Stimulated activated naive CD8-positive, alpha-beta T cell treated with anti-CD3 and anti-CD28 coated beads, Interleukin-15, Interleukin-2, amounts not matched to agents 100 U/mL and 50 U/mL, for 24 hours (primary cell): ENCODE measurements around the gene ZBTB47.

Source experiments
- ATAC-seq: fragments of 150-1000 bp; cut with Tn5 transposase; one replicate; pipeline ENCODE4 v1.10.0; 2021
- DNase-seq: peaks from one replicate; pipeline ENCODE4 v3.0.0; 2021

The ZBTB47 gene

DNA sequence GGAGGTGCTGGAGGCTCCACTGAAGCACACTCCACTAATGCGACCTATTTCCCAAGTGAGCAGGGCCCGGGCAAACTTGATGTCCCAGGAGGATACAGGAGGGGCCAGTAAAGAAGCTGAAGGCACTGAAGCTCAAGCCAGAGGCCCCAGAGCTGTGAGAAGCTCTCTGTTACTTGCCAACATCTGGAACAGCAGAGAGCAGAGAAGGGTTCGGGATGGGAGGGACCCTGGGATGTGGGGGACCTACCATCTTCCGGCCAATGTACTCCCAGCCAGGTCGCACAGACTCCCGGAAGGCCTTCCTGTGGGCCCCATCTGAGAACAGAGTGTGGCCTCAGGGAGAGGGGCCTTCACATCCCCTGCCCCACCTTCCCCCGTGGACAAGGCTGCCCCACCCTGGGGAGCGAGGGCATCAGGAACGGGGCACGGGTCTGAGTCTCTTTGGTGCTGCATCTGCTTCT lies 46.0 kb downstream of the ZBTB47 start:
- DNase-seq (no peak), ATAC-seq (no peak)

DNA sequence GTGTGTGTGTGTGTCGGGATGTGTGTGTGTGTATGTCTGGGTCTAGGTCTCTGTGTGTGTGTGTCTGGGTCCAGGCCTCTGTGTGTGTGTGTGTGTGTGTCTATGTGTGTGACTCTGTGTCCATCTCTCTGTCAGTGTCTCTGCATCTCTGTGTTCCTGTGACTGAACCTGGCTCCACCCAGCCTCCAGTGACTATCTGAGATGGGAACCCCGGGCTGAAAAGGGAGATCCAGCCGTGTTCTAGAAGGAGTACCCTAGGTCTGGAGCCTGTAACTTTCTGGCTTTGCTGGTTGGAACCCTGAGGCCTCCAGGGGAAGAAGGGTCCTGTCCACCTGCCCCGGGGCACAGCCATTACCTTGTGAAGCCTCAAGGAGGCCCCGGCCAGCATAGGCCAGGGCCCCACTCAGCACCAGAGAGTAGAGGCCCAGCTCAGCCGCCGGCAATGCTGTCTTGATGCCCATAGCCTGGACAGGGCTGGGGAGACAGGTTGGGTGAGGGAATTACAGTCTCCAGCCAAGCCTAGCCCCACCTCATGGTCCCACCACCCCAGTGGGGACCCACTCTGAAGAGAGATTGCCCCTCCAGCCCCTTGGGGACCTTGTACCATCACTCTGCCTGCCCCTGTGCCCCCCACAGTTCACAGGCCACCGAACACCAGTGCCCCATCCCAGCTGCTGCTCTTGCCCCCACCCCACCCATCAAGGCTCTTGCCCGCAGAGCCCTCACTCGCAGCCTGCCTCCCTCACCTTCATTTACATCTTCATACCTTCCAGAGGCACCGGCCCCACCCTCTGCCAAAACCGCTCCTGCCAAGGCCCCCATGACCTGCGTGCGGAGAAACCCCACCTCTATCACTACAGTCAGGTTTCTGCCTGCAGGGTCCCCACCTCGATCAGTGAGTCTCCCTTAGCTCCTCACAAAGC lies 47.1 kb downstream of the ZBTB47 start:
- no peak for ATAC-seq
- no peak for DNase-seq

DNA sequence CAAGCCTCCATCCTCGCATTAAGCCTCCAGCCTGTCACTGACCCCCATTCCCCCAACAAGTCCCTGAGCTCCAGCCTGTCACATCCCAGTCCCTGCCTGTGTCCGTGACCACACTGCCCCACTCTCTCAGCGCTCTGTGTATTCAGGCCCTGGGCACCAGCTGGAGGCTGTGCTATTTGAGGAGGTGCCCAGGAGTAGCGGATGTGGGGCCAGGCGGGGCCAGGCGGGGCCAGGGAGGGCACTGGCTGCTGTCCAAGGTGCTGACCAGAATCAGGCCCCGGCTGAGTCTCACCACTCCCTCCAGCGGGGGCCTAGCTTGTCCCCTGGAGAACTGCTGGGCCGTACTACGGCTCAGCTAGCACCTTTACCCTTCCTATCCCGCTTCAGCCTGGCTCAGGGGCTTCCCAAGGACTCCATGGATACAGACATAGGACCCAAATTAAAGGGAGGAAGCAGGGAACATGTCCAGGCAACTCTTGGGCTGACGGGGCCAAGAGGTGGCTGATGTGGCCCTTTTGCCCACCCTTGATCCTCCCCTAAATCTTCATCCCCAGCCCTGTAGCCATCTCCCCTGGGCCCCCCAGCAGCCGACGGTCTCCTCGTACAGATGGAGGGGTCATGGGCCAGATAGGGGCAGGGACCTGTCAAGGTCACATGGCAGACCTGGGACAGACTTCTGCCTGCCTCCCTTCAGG lies 48.0 kb downstream of the ZBTB47 start:
- ATAC-seq: peak; percentile 67
- DNase-seq: peak; percentile 73

DNA sequence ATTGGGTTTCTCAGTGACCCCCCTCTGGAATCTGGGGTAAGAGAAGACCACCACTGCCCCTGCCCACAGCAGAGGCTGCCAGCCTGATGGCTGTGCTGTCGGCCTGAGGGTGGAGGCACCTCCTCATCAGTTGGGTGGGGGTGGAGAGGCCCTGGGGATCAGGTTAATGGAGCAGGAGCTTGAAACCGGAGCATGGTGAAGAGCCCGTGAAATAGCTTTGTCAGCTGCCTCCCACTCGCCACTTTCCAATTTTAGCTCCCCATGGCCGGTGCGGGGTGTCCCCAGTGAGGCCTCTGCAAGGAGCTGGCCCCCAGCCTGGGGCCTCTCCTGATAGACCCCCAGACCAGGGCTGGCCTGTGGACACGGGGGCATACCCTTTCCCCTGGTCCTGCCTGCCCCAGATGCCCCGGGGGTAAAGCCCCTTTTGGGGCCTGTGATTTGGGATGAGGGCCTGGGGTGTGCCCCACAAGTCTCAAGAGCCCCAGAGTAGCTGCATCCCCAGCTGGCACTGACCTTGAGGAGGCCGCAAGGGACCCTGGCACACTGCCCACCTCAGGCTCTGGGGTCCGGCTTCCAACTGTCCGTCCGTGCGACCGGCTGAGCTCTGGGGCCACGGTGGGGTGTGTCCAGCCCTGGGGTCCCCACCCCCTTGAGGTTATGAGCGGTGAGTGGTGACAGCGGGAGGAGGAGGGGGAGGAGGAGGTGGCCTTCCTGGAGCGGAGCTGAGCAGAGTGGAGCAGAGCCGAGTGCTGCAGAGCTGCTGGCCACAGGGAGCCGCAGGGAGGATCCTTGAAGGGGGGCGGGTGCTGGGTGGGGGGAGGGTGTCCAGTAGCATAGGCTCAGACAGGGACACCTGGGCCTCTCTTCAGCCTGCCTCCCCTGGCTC lies 48.8 kb downstream of the ZBTB47 start, which contains the start of gene HHATL:
HHATL (minus strand) TSS at position 733 of the 886 bp plus-strand sequence. CDS start 1,972 bp downstream, outside the sequence.
- ATAC-seq (no peak), DNase-seq (no peak)

DNA sequence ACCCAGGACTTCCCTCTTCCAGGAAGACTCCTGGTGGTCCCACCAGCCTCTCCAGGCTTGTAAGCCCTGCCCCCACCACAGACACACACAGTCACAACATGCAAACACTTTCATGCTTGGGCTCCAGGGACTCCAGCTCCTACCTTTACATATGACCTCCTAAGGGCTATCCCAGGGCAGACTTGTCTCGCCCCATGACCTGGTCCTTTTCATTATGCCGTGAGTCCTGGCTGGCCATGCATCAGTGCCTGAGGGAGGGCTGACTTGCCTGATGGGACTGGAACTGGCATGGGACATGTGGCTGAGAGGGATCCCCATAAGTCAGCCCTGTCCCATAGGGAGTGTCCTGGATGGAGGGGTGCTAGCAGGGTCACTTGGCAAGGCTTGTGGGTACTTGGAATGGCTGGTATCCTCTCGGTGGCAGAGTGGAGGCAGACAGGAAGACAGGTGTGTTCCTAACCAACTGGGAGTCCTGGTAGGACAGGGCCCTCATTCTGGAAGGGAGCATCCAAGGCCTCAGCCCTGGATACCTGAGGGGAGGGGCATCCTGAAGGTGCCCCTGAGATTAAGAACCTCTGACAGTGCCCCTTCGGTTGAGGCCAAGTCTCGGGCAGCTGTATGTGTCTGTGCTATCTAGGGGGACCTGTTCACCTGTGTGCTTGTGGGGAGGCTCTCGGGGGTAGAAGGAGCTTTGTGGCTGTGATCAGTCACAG lies 49.6 kb downstream of the ZBTB47 start:
- DNase-seq (no peak), ATAC-seq (no peak)

DNA sequence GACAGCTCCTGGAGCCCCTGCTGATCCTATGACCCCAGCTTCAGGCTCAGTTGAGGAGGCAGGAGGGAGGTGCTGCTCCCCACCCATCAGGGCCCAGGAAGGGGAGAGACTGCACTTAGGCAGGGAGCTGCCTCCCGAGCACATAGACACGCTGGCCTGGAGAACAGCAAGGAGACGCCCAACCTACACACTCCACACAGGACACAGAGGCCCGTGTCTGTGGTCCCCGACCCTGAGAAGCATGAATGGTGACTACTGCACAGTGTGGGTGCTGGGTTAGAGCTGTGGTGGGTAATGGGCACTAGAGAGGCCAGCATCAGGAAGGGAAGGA lies 50.2 kb downstream of the ZBTB47 start:
- no peak for DNase-seq
- ATAC-seq: no peak

DNA sequence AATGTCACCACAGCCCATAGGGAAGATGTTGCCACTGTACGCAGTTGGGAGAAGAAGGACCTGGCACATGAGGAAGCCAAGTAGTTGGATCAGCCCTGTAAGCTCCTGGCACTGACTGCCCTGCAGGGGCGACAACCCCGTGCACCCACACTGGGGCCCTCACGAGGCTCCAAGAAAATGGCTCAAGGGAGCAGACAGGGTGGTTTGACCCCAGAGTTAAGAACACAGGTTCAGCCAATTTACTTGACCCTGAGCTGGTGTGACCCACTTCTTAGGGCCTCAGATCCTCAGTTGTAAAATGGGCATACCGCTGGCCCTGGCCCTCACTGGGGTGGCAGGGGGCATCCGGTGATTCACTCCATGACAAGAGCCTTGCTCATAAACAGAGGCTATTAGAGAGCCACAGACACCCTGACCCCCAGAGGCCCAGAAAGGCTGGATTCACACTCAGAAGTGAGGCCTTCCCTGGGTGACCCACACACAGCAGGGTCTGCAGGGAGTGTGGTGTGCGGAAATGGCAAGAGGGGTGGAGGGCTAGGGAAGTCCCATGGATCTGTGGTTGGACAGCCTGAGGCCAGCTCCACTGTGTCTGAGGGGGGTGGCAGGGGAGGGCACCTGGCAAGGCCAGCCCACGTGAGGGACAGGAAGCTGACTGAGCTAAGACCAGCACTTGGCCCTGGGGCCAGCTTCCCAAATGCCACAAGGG lies 50.8 kb downstream of the ZBTB47 start:
- no peak for ATAC-seq
- DNase-seq: no peak

DNA sequence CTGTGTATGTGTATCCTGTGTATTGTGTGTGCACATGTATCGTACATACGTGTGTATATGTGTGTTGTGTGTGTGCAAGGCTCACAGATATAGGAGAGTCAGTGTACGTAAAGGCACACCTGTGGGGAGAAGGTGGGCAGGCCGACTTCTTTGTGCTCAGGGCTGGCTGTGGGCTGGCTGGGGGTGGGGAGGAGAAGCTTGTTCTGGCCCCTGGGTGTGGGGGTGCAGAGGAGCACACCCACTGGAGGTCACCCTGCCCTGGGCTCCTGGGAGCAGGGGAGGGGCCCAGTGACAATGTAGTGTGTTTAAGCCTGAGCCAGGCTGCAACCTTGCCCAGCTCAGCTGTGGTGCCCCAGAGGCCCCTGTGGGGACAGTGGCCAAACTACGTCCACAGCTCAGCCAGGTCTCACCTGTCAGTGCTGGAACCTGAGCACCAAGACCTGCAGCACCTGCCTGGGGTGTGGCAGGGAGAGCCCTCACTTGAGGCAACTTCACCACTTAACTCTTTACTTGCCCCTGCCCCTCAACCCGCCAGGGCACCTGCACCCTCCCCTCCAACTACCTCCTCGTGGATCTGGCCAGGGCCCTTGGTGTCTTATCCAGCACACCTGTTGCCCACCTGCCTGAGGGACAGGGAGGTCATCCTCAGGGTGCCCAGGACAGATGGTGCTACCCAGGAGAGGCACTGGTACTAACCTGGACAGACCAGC lies 51.7 kb downstream of the ZBTB47 start:
- DNase-seq (no peak), ATAC-seq (no peak)

DNA sequence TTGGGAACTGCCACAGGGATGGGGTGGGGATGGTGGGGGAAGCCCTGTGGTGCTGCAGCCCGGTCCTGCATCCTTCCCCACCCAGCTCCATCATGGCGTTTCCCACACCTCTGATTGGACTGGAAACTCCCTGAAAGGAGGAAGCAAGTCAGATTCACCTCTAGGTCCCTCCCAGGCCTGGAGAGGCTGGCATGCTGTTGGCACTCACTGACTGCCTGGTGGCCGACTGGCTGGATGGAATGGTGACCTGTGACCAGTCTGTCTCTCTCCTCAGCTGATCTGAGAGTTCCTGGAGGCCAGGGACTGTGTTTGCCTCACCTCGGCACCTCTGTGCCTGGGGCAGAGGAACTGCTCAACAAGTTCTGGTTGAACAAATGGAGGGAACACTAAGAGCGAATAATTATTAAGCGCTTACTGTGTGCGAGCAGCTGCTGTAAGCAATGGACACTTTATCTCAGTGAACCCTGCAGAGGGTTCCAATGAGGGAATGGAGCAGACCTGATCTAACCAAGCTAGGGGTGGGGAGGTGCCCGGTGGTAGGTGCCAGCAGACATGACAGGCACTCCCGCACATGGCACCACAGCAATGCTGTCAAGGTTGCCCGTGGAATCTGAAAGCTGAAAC lies 52.6 kb downstream of the ZBTB47 start:
- DNase-seq (no peak), ATAC-seq (no peak)

DNA sequence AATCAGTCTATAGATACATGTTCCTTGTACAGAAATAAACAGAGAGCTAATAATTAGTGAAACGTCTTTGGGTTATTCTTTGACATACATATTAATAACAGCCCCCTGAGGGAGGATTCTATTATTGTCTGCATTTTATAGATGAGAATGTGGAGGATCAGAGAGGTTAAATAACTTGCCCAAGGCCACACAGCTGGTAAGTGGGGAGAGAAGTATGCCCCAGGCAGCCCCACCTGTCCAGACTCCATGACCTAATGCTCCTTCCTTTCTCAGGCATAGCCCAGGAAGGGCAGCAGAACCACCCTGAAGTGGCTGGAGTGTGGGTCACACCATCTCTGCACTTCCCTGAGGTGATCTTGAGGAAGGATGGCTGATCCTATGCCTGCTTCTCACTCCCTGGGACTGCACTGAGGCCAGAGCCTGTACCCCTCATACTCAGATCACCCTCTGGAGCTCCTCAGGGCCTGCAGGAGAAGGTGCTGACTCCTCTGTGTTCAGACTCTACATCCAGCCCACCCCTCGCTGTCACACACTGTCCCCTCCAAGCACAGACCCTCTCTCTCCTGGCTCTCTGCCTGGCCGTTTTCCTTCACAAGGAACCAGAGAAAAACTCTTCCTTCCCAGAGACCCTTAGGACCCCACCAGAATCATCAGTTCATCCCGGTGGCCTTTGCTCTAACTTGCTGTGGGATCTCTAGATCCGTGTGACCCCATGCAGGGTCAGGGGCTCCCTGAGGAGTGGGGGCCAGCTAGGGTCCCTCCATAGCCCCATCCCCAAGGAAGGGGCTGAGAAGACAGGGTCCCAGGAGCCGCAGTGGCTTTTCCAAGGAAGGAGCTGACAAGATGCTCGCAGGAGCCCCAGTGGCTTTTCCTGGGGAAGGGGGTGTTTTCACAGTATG lies 53.5 kb downstream of the ZBTB47 start:
- no peak for DNase-seq

DNA sequence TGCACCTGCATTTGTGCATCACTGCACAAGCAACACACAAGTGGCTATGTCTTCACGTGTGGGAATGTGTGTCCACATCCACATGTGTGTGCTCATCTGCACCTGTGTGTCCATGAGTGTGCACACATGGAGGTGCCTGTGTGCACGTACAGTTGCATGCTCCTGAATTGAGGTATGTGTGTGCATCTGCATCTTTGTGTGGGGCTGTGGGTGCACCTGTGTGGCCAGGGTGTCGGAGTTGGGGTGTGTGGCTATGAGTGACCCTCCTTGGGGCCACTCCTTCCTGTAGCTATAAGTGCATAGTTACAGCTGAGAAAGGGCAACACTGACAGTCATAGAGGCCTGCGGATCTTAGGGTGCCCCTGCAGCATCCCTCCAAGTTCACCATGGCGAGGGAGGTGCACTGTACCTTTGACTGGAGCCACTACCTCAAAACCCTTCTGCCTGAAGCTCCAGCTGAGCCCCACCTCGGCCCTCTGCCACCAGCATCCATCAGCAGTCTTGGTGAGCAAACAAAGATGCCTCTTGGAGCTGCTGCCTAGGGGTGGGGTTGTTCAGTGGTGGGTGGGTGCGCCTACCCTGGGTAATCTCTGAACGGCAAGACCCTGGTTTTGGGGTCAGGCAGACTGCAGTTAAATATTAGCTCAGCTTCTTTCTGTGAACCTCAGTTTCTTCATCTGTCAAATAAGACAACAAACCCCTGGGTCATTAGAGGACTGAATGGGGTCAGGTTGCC lies 54.3 kb downstream of the ZBTB47 start:
- no peak for DNase-seq
- no peak for ATAC-seq

More for the DNA sequence above, 53.5 kb downstream of the ZBTB47 start:
- ATAC-seq: no peak

DNA sequence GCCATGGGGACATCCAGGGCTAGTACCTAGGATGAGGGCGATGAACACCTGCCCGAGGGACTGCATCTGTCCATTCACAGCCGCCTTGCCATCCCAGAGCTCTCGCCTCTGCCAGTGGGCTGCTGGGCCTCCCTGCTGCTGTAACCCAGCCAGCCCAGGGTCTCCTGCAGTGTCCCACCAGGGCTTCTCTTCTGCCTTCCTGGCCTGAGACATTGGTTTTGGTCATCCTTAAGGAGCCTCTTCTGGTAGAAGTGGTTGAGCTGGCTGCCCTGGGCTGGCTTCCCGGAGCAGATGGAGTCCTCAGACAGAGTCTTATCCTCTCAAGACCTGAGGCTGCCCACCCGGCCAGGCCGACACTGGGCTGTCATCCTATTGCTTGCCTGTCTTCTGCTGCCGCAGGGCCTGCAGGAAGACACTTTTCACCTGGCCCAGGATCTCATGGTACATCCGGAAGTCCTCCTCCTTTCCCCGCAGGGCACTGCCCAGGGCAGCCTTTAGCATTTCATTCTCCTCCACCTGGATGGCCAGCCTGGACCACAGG lies 55.2 kb downstream of the ZBTB47 start:
- ATAC-seq (no peak), DNase-seq (no peak)

DNA sequence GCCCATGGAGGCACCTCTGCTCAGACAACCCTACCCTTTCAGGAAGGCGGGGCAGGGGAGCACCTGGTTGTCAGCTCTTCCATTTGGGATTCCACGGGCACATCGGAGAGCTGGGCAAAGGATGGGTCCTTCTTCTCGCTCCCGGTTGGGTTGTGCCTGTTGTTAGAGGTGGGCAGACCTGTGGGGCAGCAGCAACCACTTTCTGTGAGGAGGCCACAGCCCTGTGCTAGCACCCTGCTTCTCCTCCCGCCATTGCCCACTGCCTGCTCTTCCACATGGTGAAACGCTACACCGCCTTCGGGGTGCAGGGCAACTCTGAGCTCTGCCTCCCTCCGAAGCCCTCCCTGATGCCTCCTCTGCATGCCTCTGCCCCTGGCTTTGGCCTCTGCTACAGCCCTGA lies 56.1 kb downstream of the ZBTB47 start:
- no peak for DNase-seq
- ATAC-seq: no peak

DNA sequence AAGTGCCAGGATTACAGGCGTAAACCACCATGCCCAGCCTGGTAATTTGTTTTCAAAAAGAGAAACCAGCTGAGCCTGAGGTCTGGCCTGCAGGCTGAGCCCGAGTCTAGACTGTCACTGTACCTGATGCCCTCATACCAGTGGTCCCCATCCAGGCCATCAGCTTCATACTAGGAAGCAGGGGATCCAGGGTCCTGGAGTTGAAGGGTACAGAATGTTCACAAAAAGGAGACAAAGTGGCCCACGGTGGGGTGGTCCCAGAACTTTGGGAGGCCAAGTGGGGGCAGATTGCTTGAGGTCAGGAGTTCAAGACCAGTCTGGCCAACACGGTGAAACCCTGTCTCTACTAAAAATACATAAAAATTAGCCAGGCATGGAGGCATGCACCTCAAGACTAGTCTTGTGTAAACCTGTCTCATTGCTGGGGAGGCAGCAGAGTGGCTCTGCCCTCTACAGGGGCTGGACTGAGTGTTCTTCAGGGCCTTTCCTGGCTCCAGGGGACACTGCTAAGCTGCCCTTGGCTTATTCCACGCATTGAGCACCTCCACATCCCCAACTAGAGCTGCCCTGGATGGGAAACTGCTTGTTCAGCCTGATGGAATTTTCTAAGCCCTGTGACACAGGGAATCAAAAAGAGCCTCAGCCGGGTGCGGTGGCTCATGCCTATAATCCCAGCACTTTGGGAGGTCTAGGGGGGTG lies 57.0 kb downstream of the ZBTB47 start:
- DNase-seq (no peak), ATAC-seq (no peak)

DNA sequence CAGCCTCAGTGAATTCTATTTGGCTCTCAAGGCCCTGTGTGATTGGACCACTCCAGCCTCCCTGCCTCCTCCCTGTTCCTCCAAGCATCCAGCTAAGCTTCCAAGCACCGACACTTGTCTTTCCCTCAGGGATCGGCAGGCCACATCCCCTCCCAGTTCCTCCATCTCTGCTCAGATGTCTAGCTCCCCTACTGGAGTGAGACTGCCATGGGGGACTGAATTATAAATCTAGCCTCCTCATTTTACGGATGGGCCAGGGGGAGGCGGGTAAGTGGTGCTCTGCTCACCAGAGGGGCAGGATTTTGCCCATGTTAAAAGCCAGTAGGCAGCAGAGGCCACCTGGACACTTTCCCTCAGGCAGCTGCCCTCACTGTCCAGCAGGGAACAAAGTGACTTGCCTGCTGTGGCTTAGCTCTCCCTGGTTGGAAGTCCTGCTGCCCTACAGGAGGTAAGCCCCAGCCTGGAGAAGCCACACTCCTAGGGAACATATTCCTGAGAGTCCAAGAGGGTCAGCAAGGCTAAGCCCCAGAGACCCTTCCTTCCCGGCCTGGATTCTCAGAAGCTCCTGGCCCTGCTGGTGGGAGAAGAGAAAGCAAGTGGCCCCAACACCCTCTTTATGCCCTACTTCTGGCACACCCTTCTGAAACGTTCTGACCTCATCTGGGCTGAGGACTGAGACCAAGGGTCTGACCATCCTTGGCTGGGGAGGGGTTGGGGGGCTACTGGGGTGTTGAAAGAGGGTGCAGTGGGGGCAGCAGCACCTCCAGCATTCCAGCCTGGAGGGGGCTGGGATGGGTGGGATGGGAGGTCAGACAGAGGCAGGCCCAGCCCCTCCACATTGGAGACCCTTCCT lies 58.2 kb downstream of the ZBTB47 start:
- ATAC-seq (no peak), DNase-seq (no peak)

DNA sequence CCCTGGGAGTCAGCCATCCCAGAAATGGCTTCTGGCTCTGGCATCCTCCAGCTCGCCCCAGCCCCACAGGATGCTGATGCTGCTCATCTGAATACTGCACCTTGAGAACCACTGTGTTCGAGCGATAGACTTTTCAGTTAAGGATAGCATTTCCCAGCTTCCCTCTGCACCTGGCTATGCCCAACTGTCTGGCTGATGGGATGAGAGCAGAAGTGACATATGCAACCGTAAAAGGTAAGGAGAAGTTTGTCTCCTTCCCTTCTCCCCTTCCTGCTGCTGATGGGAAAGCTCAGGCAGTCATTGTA lies 58.8 kb downstream of the ZBTB47 start:
- no peak for ATAC-seq
- DNase-seq: no peak
